Measurements from ENCODE around the gene KIF25. TPM values are rescaled to one million over a fixed set of nuclear protein-coding genes. Genes with fewer than 3 reads are reported as not detected.

The KIF25 gene
- total RNA-seq, 2 donors from 2014 or later, result 0.28 to 0.82 TPM

DNA sequence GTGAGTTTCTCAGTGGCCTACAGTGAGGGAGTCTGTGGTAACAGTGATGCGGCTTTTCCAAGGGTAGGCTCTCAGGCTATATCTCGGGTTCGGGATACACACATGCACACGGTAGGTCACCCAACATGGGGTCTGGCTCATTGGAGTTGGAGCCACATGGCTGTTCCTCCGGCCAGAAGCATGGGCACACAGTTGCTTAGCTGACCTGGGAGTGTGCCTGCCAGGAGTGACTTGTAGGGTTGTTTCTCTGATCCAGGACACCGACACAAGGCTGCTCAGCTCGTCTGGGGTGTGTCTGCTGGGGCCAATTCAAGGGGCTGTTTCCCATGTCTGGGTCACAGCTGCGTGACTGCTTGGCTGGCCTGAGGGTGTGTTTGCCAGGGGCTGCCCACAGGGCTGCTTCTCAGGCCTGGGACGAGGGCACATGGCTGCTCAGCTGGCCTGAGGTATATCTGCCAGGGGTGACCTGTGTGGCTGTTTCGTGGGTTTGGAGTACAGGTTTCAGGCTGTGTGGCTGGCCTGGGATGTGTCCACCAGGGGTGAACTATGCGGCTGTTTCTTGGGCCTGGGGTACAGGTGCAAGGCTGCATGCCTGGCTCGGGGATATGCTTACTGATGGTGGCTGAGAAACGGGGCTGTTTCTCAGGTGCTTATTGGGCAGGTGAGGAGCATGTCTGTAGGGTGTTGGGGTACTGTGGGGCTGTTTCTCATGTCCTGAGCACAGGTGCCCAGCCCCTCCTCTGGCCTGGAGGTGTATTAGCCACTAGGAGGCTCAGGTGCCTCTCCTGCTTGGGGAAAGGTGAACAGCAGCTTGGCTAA is 15.2 kb downstream of the KIF25 start:
- H3K9me3 ChIP-seq, result no peaks in the 10 kb centered on the region
- DNase-seq (ENCODE audit: low spot score), result no peak
- no peaks in the 10 kb centered on the region for H3K27me3 ChIP-seq (replicated peaks; ENCODE audit: insufficient read depth)
- peaks cover 3% of the 10 kb centered on the region for H3K4me1 ChIP-seq (replicated peaks)
- intact Hi-C loops (cut with DNase I), result no loop called here
- H3K36me3 ChIP-seq, result no peaks in the 10 kb centered on the region
- 91% methylated on average over 11 of the region's 13 CpGs for WGBS
- no peak for TF ChIP-seq POLR2AphosphoS5 (IDR thresholded peaks at IDR 0.05)
- no peak for TF ChIP-seq POLR2A (IDR thresholded peaks at IDR 0.05)
- TF ChIP-seq, protein P1, sequence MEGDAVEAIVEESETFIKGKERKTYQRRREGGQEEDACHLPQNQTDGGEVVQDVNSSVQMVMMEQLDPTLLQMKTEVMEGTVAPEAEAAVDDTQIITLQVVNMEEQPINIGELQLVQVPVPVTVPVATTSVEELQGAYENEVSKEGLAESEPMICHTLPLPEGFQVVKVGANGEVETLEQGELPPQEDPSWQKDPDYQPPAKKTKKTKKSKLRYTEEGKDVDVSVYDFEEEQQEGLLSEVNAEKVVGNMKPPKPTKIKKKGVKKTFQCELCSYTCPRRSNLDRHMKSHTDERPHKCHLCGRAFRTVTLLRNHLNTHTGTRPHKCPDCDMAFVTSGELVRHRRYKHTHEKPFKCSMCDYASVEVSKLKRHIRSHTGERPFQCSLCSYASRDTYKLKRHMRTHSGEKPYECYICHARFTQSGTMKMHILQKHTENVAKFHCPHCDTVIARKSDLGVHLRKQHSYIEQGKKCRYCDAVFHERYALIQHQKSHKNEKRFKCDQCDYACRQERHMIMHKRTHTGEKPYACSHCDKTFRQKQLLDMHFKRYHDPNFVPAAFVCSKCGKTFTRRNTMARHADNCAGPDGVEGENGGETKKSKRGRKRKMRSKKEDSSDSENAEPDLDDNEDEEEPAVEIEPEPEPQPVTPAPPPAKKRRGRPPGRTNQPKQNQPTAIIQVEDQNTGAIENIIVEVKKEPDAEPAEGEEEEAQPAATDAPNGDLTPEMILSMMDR (IDR thresholded peaks at IDR 0.05), result no peak
- H3K27ac ChIP-seq, result no peak overlapping the region
- H3K4me3 ChIP-seq, result no peak overlapping the region

DNA sequence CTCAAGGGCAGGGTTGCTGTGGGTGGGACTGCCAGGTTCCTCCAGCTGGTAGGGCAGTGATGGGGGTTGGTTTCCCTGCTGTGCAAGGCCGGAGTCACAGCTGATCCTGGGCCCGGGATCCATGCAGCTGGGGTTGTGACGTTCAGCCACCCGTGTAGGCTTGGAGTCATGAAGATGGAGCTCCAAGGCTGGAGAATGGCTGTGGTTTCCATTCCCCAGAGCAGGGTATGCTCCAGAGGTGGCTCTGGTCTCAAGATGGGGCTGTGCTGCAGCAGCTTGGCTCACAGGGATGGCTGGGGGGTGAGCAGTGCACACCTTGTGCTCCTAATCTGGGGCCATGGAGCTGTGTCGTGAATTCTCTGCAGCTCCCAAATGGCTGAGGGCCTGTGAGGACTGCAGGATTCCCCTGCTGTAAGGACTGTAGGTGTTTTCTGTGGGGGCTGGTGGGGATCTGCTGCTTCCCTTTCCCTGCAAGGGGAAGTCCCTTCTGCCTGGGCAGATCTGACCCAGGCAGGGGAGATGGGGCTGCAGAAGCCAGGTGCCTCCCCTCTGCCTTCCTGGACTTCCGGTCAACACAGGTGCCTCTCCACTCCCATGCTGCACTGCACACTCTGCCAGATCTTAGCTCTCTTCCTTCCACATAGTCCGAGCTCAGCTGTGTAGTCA is 15.9 kb downstream of the KIF25 start:
- Histone ChIP-seq H3K36me3 (no peaks in the 10 kb centered on the region), H3K4me3 (no peak overlapping the region), H3K27ac (no peak overlapping the region), H3K9me3 (no peaks in the 10 kb centered on the region), H3K4me1 (replicated peaks) (peaks cover 3% of the 10 kb centered on the region), H3K27me3 (replicated peaks; ENCODE audit: insufficient read depth) (no peaks in the 10 kb centered on the region)
- no peak for DNase-seq (ENCODE audit: low spot score)
- WGBS, result 88% methylated on average over 7 of the region's 7 CpGs
- TF ChIP-seq POLR2AphosphoS5 (IDR thresholded peaks at IDR 0.05), result no peak
- TF ChIP-seq POLR2A (IDR thresholded peaks at IDR 0.05), result no peak
- TF ChIP-seq, protein P1 (IDR thresholded peaks at IDR 0.05), result no peak
- intact Hi-C loops (cut with DNase I), result no loop called here

DNA sequence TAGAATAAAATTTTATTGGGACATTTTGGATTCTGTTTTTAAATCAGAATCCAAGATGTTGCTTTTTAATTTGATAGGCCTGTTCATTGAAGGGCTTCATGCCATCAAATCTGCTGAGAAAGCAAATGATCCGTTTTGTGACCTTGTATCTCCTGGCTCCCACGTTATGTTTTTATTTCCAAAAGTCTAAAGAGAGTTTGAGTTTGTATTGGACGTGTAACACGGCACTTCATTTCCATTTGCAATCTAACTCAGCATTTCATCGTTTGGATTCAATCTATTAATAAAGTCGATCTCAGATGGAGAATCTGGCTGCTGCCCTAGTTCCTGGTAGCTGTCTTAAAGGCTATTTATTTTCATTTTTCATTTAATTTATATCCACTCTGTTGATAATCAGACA is 17.0 kb downstream of the KIF25 start:
- intact Hi-C loops (cut with DNase I), result no loop called here

DNA sequence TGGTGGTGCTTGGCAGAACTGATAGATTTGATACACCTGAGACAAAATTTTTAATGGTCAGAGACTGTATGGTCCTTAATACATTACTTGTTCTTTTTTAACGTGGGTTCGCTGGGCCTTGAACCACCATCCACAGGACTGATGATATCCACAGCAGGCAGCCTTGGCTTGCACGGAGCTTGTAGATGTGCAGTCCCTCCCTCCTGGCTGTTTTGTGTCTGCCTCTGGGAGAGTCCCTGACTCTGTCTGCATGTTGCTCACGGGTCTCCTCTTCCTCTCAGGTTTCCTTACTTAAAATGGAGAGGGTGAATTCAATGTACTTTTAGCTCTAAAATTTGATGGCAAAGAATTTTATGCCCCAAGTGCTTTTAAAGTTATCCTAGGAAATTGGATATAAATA is 17.5 kb downstream of the KIF25 start:
- intact Hi-C loops (cut with DNase I), result no loop called here
- Histone ChIP-seq H3K4me1 (replicated peaks) (peaks cover 3% of the 10 kb centered on the region), H3K36me3 (no peaks in the 10 kb centered on the region), H3K27ac (no peak overlapping the region), H3K27me3 (replicated peaks; ENCODE audit: insufficient read depth) (no peaks in the 10 kb centered on the region), H3K9me3 (no peaks in the 10 kb centered on the region), H3K4me3 (no peak overlapping the region)
- WGBS, result 54% methylated on average over 4 of the region's 4 CpGs
- no peak for TF ChIP-seq POLR2AphosphoS5 (IDR thresholded peaks at IDR 0.05)
- no peak for TF ChIP-seq POLR2A (IDR thresholded peaks at IDR 0.05)
- TF ChIP-seq, protein P1 (IDR thresholded peaks at IDR 0.05), result no peak
- DNase-seq (ENCODE audit: low spot score), result no peak

More for the DNA sequence above, 17.0 kb downstream of the KIF25 start:
- no peak for DNase-seq (ENCODE audit: low spot score)
- WGBS, result 18% methylated on average over 6 of the region's 6 CpGs
- H3K27ac ChIP-seq, result no peak overlapping the region
- H3K9me3 ChIP-seq, result no peaks in the 10 kb centered on the region
- no peaks in the 10 kb centered on the region for H3K27me3 ChIP-seq (replicated peaks; ENCODE audit: insufficient read depth)
- H3K4me3 ChIP-seq, result no peak overlapping the region
- no peak for TF ChIP-seq POLR2A (IDR thresholded peaks at IDR 0.05)
- TF ChIP-seq, protein P1 (IDR thresholded peaks at IDR 0.05), result no peak
- no peak for TF ChIP-seq POLR2AphosphoS5 (IDR thresholded peaks at IDR 0.05)
- H3K36me3 ChIP-seq, result no peaks in the 10 kb centered on the region
- H3K4me1 ChIP-seq (replicated peaks), result peaks cover 3% of the 10 kb centered on the region
